Ovary (tissue), 9 donors: ENCODE results near the gene ADGRD1. TPM values are rescaled to one million over a fixed set of nuclear protein-coding genes. Genes with fewer than 3 reads are reported as not detected.

Experiments used
- DNase-seq, 5 donors: peaks; one replicate each; pipeline ENCODE4 v3.0.0-alpha.2; 2019 to 2020
- H3K27ac ChIP-seq, 2 donors: fragments of 200-600 bp; one replicate each; pipeline versions ENCODE4 v1.5.1 to v1.8.0; 2019 to 2022
- H3K27me3 ChIP-seq: fragments of 200-600 bp; one replicate; pipeline ENCODE4 v1.8.0; 2022
- H3K36me3 ChIP-seq: fragments of 200-600 bp; sonication (generic); one replicate; pipeline ENCODE4 v1.5.1; 2019
- H3K4me1 ChIP-seq: one replicate; pipeline ENCODE4 v1.8.1; 2013; ENCODE audit warnings: mild to moderate bottlenecking, moderate library complexity; ENCODE audit not compliant: insufficient read depth
- H3K4me3 ChIP-seq: fragments of 200-600 bp; sonication (generic); one replicate; pipeline ENCODE4 v1.5.1; 2017
- H3K9me3 ChIP-seq, 2 donors: fragments of 200-600 bp in 1 of 2; sonication (generic) in 1 of 2; one replicate each; pipeline versions ENCODE4 v1.5.1 to v1.8.1; 2013 to 2019; ENCODE audit warnings: mild to moderate bottlenecking in 1 of 2, moderate library complexity in 1 of 2
- CTCF ChIP-seq, 3 donors: fragments of 450-650 bp in 2 of 3; fragments of 200-600 bp in 1 of 3; IDR thresholded peaks; one replicate each; pipeline versions ENCODE4 v1.5.1 to v1.8.0; 2016 to 2022; ENCODE audit warnings: antibody characterized with exemption in 3 of 3, mild to moderate bottlenecking in 1 of 3
- EP300 ChIP-seq: sonication (generic); formaldehyde crosslinking; IDR thresholded peaks from one replicate; pipeline ENCODE4 v1.6.1; 2017; ENCODE audit warnings: antibody characterized with exemption
- POLR2A ChIP-seq: fragments of 450-650 bp; IDR thresholded peaks from one replicate; pipeline ENCODE4 v1.6.1; 2017; ENCODE audit warnings: antibody characterized with exemption, mild to moderate bottlenecking, moderate library complexity
- WGBS, 3 donors: extraction: QIAGEN DNeasy Blood & Tissue Kit in 1 of 3; methylation state at CpG; one replicate each; pipeline versions ENCODE4 v1.1.5 to v1.1.7; 2013 to 2017; 5-methylcytosine and 5-hydroxymethylcytosine counted together
- intact Hi-C, 4 donors: fragments of 100-400 bp; cut with DNase I; formaldehyde crosslinking; loops; one replicate each; pipeline versions ENCODE4 v1.11.0 to v1.15.1; 2022 to 2023
- polyA plus RNA-seq, 2 donors: library from polyadenylated mRNA; stranded (reverse); fragments of 200-250 nt in 1 of 2; fragments of 350-450 nt in 1 of 2; fragmentation: Illumina TruSeq in 1 of 2; extraction: RNeasy Lipid Tissue Mini Kit (QIAGEN cat#74804) in 1 of 2; gene quantifications; one replicate each; pipeline ENCODE4 v1.2.3, GENCODE V29; 2013 to 2014
- total RNA-seq, 7 donors: library from RNA; depleted of rRNA in 2 of 7; stranded (reverse); fragments of >200 nt in 2 of 7; fragmentation: NEBNext Ultra II Directional in 3 of 7; extraction: Animal tissue kit (Norgen Biotek cat#: 25700) in 3 of 7; gene quantifications; one replicate each; pipeline versions ENCODE4 v1.1.0 to v1.2.4, GENCODE V29; 2016 to 2023
- donor health status: DM: no; HTN: no; CAD: no; lungs with moderate emphysema.
- donor health status: DM: no; HTN: no; CAD: no.
- donor health status: Bipolar disorder and iron deficiency.
- donor health status: DM: yes; HTN: yes; CAD: no.
- donor health status: DM: no; HTN: no; CAD: no.
- donor health status: DM: yes; HTN: yes; CAD: no.

ADGRD1 gene
- total and polyA plus RNA-seq, 9 donors, result 7.6 to 75.3 (median 25.9) TPM

- peak in 2 of 5 donors; percentile 2 to 23 for DNase-seq
- no peaks in the 10 kb centered on the region for H3K9me3 ChIP-seq
- no peaks in the 10 kb centered on the region for H3K36me3 ChIP-seq
- no peak overlapping the region for H3K27ac ChIP-seq
- no peak for TF ChIP-seq CTCF (IDR thresholded peaks at IDR 0.05)
- no peak for TF ChIP-seq EP300
- H3K4me3 ChIP-seq, result no peak overlapping the region
- H3K27me3 ChIP-seq, result no peaks in the 10 kb centered on the region
- WGBS, 3 donors, result 89 to 100% (median 92%) methylated on average over 3 of the region's 3 CpGs
- intact Hi-C loops, result no loop called here
- H3K4me1 ChIP-seq, result peaks cover 5% of the 10 kb centered on the region
Observed at GRCh38 chr12:131072451-131073230, 118.9 kb downstream of the ADGRD1 start.

GRCh38 chr12:131074221-131075083 is 120.7 kb downstream of the ADGRD1 start:
- Histone ChIP-seq H3K36me3 (no peaks in the 10 kb centered on the region), H3K27ac (no peak overlapping the region), H3K27me3 (no peaks in the 10 kb centered on the region), H3K4me1 (no peaks in the 10 kb centered on the region), H3K9me3 (no peaks in the 10 kb centered on the region), H3K4me3 (no peak overlapping the region)
- DNase-seq, result peak in 2 of 5 donors; percentile 9 to 35
- WGBS, 3 donors, result 61 to 66% (median 62%) methylated on average over 18 of the region's 18 CpGs
- intact Hi-C loops, result no loop called here
- no peak for TF ChIP-seq EP300
- no peak for TF ChIP-seq POLR2A
- no peak for TF ChIP-seq CTCF (IDR thresholded peaks at IDR 0.05)

- intact Hi-C loops, result no loop called here
- H3K36me3 ChIP-seq, result no peaks in the 10 kb centered on the region
- no peak overlapping the region for H3K27ac ChIP-seq
- H3K27me3 ChIP-seq, result no peaks in the 10 kb centered on the region
- 79 to 88% (median 81%) methylated on average over 6 of the region's 6 CpGs for WGBS, 3 donors
- H3K9me3 ChIP-seq, result no peaks in the 10 kb centered on the region
- no peak overlapping the region for H3K4me3 ChIP-seq
- TF ChIP-seq POLR2A (no peak), CTCF (IDR thresholded peaks at IDR 0.05) (no peak), EP300 (no peak)
- H3K4me1 ChIP-seq, result no peaks in the 10 kb centered on the region
- peak in 1 of 5 donors; percentile 2 for DNase-seq
Observed at GRCh38 chr12:131075194-131075593, 121.5 kb downstream of the ADGRD1 start.

GRCh38 chr12:131075611-131076010 is 121.9 kb downstream of the ADGRD1 start:
- Histone ChIP-seq H3K4me3 (no peak overlapping the region), H3K4me1 (no peaks in the 10 kb centered on the region), H3K9me3 (no peaks in the 10 kb centered on the region), H3K36me3 (no peaks in the 10 kb centered on the region), H3K27ac (no peak overlapping the region), H3K27me3 (no peaks in the 10 kb centered on the region)
- TF ChIP-seq CTCF (IDR thresholded peaks at IDR 0.05) (no peak), POLR2A (no peak), EP300 (no peak)
- DNase-seq, result peak in 1 of 5 donors; percentile 4
- intact Hi-C loops, result no loop called here
- 73 to 81% (median 75%) methylated on average over 8 of the region's 8 CpGs for WGBS, 3 donors
